Inferior parietal cortex (tissue), 1 donor: ENCODE results near the gene PRELP.
"Not testable (repeated sequence)": the region's sequence is repeated elsewhere in the genome, so short reads cannot be mapped to it uniquely, and the experiment has no call there.

Experiments
- DNase-seq: peaks from one replicate; pipeline ENCODE4 v3.0.0-alpha.2; 2016; ENCODE audit errors: extremely low spot score

Gene PRELP

DNA sequence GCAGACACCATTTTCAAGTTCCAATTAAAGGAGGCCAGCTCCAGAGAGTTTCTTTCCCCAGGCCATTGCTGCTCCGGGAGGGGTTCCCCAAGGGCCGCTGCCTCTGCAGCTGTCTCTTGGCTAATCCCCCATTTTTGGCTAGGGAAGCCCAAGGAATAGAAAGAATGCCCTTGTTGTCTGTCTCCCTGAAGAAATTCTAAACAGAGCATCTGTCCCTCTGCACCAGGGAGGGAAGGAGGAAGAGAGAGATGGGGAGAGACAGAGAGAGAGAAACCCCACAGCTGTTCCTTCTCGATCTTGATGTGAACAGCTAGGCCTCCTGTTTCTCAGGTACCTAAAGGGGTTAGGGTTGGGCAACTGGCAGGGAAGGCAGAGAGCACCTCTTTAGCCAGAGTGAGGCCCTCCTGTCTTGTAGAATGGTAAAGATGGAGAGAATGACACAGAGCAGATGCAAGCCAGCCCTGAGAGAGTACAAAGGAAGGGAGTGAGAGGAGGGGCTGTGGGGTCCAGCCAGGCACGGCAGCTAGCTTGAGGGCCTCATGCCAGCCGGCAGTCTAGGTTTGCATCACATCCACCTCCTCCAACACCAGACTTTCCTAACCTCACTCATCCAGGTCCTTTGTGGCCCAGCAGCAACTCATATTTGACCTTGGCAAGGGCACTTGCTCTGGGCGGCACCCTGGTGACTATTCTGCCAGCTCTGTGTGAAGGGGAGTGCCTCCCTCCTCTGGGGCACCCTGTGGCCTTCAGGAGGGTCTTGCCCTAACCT lies 31.4 kb downstream of the PRELP start:
- DNase-seq: no peak

- DNase-seq: no peak
Measured at GRCh38 chr1:203507759-203508158, 32.2 kb downstream of the PRELP start.

DNA sequence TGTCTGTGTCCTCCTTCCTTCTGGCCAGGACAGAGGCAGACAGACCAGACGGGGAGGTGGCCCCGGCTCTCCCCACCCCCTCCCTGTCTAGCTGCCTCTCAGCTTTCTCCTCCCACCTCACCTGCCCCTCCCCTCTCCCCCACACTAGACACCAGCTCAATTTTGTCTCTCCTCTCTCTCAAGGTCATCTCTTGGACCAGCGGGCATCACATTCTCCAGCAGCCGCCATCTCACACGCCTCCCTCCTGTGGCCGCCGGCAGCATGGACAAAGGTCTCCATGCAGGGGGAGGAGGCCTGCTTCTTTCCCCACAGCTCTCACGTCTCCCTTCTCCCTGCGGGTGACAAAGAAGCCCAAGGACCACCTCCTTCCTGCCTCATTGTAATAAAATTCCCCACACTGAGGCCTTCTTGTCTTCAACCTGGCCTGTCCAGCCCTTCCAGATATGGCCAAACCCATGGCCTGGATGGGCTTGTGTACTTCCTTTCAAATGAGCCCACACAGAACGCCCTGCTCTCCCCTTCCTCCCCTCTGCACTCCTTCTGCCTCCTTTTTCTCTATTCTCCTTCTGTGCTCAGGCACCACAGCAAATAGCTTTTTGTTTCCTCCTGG lies 33.0 kb downstream of the PRELP start:
- DNase-seq: no peak

- no peak for DNase-seq
Measured at GRCh38 chr1:203509135-203509534, 33.5 kb downstream of the PRELP start.

- DNase-seq: no peak
Measured at GRCh38 chr1:203511513-203511912, 35.9 kb downstream of the PRELP start.

DNA sequence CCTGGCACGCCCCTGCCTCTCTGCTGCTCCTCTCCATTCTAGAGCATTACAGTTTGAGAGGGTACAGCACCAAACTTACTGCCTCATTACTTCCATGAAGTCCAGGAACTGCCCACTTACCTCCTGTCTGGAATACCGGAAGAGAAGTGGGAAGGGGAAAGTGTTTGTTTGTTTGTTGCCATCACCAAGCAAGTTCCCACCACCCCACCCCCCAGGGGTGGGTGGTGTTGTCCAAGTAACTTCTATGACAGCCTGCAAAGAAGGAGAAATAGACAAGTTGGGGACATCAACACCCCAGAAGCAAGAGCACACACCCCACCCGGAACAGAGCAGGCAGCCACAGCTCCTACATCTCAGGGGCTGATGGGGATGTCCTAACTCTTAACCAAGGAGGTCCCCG lies 36.3 kb downstream of the PRELP start:
- no peak for DNase-seq

GRCh38 chr1:203512517-203512847 lies 36.9 kb downstream of the PRELP start:
- no peak for DNase-seq

DNA sequence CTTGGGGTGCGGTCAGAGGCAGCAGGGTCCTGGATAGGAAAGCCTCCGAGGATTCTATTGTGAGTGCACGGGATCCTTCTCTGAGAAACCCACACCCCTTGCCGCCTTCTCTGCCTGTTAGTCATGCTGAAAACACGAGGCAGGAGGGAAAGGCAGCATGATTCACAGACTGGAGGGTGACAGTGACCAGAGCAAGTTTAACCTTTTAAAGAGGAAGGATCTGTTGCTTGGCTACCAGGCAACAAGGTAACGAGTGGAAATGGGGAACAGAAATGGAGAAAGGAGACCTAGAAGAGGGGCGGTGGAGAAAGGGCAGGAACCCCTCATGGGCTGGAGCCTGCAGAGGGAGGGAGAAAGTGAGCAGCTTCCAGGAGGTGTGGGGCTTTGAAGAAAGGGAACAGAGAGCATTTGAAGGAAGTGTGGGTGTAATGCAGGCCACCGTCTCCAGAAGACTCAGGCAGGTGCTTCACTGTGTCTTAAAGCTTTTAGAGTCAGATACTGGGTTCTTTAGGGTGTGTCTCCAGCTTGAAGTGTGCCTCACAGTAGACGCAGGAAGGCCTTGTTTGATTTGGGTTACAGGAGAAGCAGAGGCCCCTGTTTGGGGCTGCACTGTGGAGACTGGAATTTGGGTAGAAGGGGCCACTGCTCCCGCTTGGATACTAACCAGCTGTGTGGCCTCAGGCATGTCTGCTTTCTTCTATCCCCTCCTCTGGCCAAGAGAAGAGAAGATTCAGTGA lies 37.4 kb downstream of the PRELP start:
- no peak for DNase-seq

GRCh38 chr1:203513585-203514031 lies 38.0 kb downstream of the PRELP start:
- DNase-seq: no peak

GRCh38 chr1:203516184-203516583 lies 40.6 kb downstream of the PRELP start:
- no peak for DNase-seq

DNA sequence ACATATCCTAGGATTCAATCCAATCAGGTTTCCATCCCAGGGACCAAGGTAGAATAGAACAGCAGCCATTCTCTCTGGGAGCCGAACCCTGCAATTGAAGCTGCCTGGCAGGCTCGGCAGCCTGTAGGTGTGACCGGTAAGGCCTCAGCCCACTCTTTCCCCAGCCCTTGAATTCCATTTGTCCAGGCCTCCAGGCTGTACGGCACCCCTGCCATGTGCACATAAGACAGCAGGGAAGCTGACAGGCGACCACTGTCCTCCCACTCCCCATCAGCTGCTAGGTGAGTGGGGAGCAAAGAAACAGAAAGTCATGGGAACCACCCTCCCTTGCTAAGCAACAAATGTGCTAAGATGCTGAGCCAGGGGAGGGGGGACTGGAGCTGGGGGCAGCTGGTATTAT lies 41.3 kb downstream of the PRELP start:
- no peak for DNase-seq

DNA sequence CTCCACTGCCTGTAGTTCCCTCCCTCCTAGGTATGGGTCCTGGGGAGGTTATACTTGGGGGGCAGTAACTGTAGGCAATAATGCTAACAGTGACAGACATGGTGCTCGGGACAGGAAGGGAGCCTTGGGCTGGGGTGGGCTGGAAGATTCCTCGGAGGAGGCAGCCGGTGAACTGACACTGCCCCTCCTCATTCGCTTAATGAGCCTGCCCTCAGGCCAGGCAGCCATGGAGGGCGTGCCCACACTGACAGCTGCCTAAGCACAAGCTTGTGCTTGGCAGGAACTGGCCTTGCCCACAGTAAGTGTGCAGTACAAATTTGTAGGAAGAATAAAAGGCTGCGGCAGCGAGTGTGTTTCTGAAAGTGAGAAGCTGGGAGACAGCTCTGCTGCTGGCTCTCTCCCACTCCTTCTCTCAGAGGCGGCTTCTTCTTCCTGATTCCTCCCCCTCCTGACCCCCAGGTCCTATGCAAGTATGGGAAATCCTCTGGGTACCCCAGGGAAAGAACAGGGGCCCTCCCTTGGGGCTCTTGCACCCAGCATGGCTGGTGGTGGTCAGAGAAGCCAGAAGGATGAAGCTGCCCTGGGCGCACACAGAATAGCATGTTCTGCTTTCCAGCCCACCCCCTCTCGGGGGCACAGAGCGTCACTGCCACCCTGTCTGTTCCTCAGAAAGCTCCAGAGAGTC lies 42.0 kb downstream of the PRELP start:
- DNase-seq: no peak

DNA sequence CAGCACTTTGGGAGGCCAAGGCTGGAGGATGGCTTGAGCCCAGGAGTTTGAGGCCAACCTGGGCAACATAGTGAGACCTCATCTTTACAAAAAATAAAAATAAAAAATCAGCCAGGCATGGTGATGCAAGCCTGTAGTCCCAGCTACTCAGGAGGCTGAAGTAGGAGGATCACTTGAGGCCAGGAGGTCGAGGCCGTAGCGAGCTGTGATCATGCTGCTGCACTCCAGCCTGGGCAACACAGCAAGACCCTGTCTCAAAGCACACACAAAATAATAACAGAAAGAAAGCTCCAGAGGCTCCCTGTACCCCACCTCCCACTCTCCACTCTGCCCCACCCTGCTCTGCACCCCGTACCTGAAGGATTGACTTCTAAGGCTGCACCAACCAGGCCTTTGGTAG lies 42.5 kb downstream of the PRELP start:
- DNase-seq: not testable (repeated sequence)

DNA sequence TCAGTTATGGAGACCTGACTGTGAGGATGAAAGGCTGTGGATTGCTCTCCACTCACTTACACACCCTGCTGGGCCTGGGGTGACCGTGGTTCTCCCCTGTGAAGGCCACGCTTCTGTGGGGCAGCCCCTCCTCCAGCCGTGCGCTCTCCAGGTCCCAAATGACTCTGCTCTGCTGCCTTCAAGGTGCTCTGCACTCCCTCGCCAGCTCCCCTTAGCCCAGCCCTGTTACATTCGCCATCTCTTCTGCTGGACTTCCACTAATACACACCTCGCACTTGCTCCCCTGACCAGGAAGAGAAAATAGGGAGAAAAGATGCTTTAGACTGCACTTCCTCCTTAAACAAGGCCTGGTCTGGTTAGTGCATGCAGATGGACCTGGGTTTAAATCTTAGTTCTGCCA lies 42.9 kb downstream of the PRELP start:
- no peak for DNase-seq

DNA sequence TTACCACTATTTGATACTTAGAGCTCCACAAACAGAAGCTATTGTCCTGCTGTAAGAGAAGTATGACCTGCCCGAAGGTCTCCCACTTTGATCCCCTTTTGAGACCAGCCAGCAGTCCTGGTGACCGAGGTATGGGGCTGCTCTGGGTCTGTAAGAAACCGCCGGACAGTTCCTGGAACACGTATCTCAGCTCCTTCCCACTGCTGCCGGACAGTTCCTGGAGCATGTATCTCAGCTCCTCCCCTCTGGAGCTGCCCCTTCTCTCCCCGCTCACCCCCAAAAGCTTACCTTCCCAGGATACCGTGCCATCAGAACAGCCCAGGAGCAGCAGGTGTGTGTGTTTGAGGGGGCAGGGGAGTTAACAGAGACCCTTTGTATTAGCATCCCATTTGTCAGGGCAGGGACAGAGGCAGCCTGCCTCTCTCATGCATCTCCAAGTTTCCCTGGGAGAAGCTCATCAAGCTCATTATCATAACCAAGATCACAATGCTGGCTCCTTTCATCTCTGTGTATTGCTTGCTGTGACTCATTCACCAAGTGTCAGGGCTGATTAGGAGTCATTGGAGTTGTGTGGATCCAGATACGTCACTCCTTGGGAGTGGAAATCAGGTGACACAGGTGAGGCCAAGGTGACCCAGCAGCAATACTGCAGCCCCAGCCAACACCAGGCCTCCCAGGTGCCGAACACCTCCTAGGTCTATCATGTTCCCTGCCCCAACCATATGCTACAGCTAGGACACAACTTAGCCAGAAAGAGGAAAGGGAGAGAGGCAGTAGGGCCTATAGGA lies 43.6 kb downstream of the PRELP start:
- no peak for DNase-seq

DNA sequence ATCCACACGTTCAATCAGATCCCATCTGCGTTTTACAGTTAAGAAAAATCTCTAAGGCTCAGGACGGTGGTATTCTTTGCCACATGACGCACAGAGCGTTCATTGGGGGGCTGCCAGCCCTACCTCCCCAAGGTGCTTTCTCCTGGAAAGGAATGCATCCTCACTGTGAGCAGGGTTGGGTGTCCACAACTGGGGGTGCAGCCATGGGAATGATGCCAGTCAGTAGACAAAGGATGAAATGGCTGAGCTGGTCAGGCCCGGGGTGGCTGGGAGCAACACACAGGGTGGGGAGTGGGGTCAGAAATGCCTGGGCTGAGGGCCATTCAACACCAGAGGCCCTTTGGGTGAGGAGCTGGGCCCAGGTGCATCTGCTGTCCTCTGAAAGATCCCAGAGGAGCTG lies 44.3 kb downstream of the PRELP start:
- DNase-seq: no peak

DNA sequence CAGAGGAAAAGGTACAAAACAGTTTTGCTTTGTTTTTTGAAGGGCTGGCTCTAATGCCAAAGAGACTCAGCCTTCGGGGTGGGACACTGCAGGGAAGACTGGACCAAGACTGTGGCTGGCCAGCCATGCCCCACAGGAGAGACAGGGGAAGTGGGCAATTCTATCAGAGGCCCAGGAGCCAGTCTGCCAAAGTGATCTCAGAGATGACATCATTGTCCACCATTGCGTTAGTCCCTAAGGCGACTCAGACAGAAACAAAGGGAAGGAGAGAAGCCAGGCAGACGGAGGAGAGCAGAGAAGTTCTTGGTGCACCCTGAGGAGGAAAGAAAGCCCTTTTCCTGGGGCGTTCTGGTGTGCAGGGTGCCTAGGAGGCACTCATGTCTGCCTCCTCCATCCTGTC lies 44.7 kb downstream of the PRELP start:
- no peak for DNase-seq

DNA sequence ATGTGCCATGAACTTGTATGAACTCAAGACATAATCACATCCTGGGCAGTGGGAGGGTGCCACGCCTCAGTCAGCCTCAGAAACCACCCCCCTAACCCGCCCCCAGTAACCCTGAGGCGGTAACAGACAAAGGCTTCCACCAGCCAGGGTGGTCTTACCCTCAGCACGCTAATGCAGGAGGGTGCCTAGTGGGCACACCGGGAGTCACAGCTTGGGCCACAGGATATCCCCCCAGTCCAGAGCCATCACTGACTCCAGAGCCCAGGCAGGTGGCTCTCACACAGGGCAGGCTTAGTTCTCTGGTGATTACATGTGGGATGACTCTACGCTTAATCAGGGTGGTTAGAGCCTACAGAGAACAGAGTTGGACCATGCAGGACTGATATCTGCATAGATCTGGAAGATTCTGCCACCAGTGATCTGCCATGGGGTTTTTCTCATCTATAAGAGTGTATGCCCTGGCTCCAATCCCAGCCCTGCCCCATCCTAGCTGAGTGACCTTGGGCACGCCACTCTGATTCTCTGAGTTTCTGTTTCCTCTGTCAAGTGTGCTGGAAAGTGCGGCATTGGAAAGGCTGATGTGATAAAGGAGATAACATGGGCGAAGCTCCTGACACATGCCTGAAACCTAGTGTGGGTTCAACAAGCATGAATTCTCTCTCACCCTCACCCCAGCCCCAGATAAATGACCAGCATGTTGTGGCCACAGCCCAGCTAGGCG lies 45.6 kb downstream of the PRELP start:
- no peak for DNase-seq

- no peak for DNase-seq
Measured at GRCh38 chr1:203521812-203522211, 46.2 kb downstream of the PRELP start.

GRCh38 chr1:203522237-203522636 lies 46.6 kb downstream of the PRELP start:
- DNase-seq: no peak

GRCh38 chr1:203523667-203524066 lies 48.1 kb downstream of the PRELP start:
- DNase-seq: no peak
